ENCODE results near the gene SLC2A9. TPM values are rescaled to one million over a fixed set of nuclear protein-coding genes. Genes with fewer than 3 reads are reported as not detected.

Gene SLC2A9
- total and polyA plus RNA-seq, 2 of the 4 experiments (the other 2 are of a cell fraction) = 0.72 to 2.1 TPM

- TF ChIP-seq ELK1 (IDR thresholded peaks at IDR 0.05; ENCODE audit: borderline replicate concordance, low read depth, low read length) (no peak), CTCF (conservative IDR thresholded peaks at IDR 0.05; ENCODE audit: low read depth, low read length) (no peak), MXI1 (IDR thresholded peaks at IDR 0.05; ENCODE audit: borderline replicate concordance, low read depth, low read length) (no peak)
- ATAC-seq (ENCODE audit: low read depth) = no peak
- POLR2A ChIA-PET (ENCODE audit: unreplicated experiment) = no interaction called here
- no peak overlapping the region for H3K4me2 ChIP-seq (ENCODE audit: low read depth, low read length)
- H3K56ac ChIP-seq (ENCODE audit: extremely low read depth, insufficient read depth, low read length) = no peak overlapping the region
- WGBS, 2 experiments (ENCODE audit: extremely low coverage in 2 of 2, insufficient read length in 1 of 2) = no CpG with 5 or more reads among the region's 4 CpGs
- dilution Hi-C loops (cut with HindIII; ENCODE audit: low sequenced_read_pairs, unreplicated experiment) (no loop called here), intact Hi-C loops (cut with micrococcal nuclease) (no loop called here), in situ Hi-C loops (cut with MboI; ENCODE audit: low sequenced_read_pairs) (no loop called here)
- H2AK5ac ChIP-seq (ENCODE audit: low read depth, low read length) = no peak overlapping the region
- no peaks in the 10 kb centered on the region for H4K20me1 ChIP-seq (ENCODE audit: insufficient read depth, low read length)
- no peak overlapping the region for H2BK5ac ChIP-seq (ENCODE audit: low read depth, low read length, poor library complexity, severe bottlenecking)
- no peak overlapping the region for H3K4ac ChIP-seq (ENCODE audit: low read depth, low read length)
- H3K36me3 ChIP-seq (ENCODE audit: control insufficient read depth, insufficient read depth, low read length) = no peaks in the 10 kb centered on the region
- H3K23ac ChIP-seq (ENCODE audit: low read depth, low read length) = no peak overlapping the region
- peaks cover 26% of the 10 kb centered on the region for H3K4me1 ChIP-seq (ENCODE audit: control insufficient read depth, insufficient read depth, low read length)
- H4K8ac ChIP-seq (ENCODE audit: low read depth in 2 of 2, low read length in 2 of 2) = no peak overlapping the region
- no peaks in the 10 kb centered on the region for H3K27me3 ChIP-seq (ENCODE audit: control insufficient read depth, insufficient read depth, low read length)
- no peaks in the 10 kb centered on the region for H3K79me1 ChIP-seq (ENCODE audit: low read depth in 1 of 2, low read length in 2 of 2)
- no peak overlapping the region for H2AK9ac ChIP-seq (replicated peaks; ENCODE audit: low read depth, low read length, poor library complexity)
- no peak overlapping the region for H2AFZ ChIP-seq (replicated peaks; ENCODE audit: low read length, poor library complexity)
- no peak overlapping the region for H4K91ac ChIP-seq (ENCODE audit: insufficient read depth, low read depth, low read length)
- CTCF ChIA-PET = no interaction called here
- no peak overlapping the region for H3K27ac ChIP-seq (ENCODE audit: insufficient read depth, low read length)
- H3K9ac ChIP-seq (ENCODE audit: low read depth, low read length) = no peak overlapping the region
- H2BK15ac ChIP-seq (ENCODE audit: low read depth, low read length) = no peak overlapping the region
- no peak for DNase-seq
- no TSS peak for BruUV-seq (replicated peaks)
- no peak overlapping the region; the same call in 1 of the 2 replicates for H3K18ac ChIP-seq (ENCODE audit: low read depth, low read length)
- H4K5ac ChIP-seq (ENCODE audit: low read depth, low read length) = no peak overlapping the region
- H2BK20ac ChIP-seq (ENCODE audit: low read depth, low read length) = no peak overlapping the region
- H2BK120ac ChIP-seq (ENCODE audit: low read depth, low read length) = no peak overlapping the region
- H3K14ac ChIP-seq (replicated peaks; ENCODE audit: low read depth, low read length) = no peak overlapping the region
- H3K9me1 ChIP-seq (ENCODE audit: insufficient read depth, low read length) = peaks cover 9% of the 10 kb centered on the region
- no peaks in the 10 kb centered on the region for H3K9me3 ChIP-seq (ENCODE audit: control insufficient read depth, insufficient read depth, low read length)
- H3K4me3 ChIP-seq (ENCODE audit: insufficient read depth, low read depth, low read length) = no peak overlapping the region
Measured at GRCh38 chr4:10028910-10029309, 7.6 kb upstream of the SLC2A9 start.
